GM21576 (cell line): ENCODE results near the gene CDC14A.

ENCODE experiments used
- ATAC-seq: cut with Tn5 transposase; IDR thresholded peaks from one replicate; pipeline ENCODE4 v1.9.1; 2021; ENCODE audit warnings: mild to moderate bottlenecking, moderate library complexity; ENCODE audit not compliant: unreplicated experiment

The CDC14A gene

DNA sequence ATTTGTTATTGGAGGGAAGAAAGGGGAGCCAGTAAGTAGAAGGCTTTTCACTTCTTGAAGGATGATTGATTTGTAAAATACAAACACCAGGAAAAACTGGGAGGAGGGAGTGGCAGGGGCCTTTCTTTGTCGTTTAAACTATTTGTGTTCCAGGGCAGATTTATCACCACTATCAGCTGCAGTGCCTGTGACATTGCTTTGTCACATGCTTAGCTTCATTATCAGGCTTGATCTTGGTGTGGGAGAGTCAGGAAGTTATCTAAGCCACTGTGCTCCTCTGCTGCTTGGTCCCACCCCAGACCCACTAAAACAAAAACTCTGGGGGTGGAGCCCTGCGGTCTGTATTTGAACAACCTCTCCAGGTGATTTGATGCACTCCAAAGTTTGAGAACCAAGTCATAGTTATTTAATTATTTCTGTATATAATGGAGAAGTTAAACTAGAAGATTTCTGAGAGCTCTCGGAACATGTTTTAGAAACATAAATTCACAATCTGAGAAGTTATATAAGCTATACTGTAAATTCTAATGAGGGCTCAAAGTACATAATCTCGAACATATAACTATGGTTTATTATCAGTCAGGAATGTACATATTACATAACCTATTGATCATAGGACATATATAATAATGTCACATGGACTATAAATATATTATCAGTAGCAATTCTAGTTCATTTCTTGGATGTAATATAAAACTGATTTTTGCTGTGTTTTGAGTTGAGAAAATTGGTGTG, 87.9 kb downstream of the CDC14A start:
- ATAC-seq = no peak

DNA sequence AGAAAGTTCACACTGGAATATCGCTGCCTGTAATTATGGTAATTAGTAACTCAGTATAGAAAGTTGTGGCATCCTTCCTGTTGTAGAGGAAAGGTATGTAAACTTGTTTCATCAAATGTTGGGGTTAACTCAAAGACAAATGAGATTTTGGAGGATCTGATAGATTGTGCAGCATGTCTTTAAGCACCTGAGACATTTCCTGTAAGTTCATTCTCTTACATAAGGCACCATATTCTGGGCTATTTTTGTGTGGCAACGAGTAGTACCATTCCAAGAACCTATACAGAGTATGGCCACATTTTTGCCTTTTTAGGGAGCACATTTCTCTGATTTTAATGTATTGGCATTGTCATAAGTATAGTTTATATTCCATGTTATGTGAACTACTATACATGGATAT, 88.8 kb downstream of the CDC14A start:
- ATAC-seq = no peak

DNA sequence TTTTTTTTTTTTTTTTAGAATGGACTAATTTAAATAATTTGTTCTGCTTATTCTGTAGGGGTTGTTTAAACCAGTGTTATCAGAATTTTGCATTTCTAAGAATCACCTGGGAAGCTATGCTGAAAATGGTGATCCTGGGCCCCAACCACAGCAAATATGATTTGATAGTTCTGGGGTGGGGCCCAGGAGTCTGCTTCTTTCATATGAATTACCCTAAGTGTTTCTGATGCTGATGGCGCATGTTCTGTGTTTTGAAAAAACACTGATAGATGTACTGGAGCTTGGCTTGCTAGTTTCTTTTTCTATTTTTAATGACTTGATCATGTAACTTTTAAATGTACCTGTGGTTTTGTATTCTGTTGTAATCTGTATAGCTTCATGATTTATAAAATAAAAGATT, 89.3 kb downstream of the CDC14A start:
- no peak for ATAC-seq

DNA sequence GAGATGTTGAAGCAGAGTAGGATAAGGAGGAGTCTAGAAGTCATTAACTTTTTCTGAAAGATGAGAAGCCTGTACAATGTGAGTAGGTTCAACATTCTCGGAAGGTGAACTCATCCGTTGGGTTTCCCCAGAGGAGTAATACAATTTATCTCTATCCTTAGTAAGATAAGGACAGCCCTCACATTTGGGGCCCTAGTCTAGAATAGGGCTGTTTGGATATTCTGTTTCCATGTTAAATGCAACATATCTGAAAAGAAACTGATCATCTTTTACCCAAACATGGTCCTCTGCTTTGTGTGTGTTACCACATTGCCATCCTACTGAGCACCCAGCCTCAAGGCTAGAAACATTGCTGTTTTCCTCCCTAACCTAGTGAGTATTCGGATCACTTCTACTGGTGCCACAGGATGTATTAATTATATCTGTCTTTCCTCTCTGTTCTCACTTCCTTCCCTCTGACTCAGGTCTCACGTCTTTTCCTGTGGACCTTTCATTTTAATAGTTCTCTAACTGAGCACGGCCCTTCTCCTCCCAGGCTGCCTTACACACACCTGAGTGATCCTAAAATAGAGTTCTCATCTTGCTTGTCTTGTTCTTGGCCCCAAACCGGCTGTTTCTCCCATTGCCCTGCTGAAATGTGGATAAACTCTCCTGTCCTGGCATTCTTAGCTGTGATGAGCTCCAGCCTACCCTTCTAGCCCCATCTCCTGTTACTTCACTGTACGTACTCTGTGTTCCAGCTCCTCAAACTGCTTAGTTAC, 91.7 kb downstream of the CDC14A start:
- peak; percentile 82 for ATAC-seq

DNA sequence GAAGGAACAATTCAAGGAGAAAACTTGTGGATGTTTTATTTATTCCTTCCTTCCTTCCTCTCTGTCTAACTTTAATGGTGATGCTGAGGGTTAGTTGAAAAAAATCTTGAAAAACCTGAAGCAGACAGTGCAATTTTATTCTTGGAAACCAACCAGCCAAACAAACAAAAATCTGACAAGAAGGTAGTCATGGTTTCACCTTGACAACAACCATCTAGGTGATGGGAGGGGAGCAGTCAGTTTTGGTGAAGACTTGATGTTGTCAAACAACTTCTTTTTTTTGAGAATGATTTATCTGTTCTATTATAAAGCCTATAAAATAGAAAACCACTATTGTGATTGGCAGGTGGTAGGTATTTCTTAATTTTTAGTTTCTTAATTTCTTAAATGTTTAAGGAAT, 93.3 kb downstream of the CDC14A start:
- no peak for ATAC-seq

DNA sequence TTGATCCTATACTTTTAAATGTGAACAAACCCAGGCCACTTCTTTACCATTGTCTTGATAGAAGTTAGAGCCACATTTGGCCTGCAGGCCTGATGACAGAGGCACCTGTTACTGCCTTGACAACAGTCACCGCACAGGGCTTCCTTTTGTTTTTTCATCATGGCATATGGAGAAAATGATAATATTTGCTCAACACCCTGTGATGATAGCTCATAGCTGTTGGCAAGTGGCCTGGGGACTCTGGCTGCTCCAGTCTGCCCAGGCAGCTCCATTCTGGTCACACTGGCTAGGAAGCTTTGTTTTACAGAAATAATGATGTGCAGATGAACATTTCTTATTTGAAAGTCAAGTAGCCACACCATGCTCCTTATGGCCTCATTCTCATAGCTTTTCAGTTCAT, 96.1 kb downstream of the CDC14A start:
- no peak for ATAC-seq

DNA sequence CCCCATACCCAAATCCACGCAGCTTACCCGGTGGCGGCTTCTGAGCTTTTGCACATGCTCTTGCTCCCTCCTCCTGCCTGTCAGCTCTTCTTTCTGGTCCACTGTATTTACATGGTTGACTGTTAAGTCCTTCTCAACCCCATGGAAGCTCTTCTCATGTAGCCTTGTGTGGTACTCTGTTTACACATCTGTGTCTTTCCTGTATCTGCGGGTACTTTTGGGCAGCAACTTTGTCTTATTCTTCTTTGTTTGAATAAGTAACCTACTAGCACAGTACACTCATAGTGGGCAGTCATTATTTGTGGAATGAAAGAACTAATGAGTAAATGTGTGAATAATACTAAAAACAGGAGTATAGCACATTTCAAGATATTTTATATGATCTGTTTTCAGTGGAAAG, 97.2 kb downstream of the CDC14A start:
- no peak for ATAC-seq

DNA sequence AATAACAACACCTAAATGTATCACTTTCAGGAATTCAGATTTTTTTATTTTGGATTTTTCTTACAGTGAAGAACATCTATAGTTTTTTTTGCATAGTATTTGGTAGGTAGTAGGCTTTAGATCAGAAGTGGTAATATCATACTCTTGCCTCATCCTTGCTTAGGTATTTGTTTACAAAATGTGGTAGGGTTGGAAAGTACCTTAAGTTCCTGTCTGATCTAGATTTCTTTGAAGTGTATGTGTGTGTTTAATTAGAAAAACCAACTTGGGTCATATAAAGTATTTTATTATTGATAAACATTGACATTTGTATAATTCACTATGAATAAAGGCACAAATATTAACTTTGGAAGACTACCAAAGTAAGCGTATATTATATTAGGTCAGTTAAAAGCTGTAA, 100.3 kb downstream of the CDC14A start:
- no peak for ATAC-seq

DNA sequence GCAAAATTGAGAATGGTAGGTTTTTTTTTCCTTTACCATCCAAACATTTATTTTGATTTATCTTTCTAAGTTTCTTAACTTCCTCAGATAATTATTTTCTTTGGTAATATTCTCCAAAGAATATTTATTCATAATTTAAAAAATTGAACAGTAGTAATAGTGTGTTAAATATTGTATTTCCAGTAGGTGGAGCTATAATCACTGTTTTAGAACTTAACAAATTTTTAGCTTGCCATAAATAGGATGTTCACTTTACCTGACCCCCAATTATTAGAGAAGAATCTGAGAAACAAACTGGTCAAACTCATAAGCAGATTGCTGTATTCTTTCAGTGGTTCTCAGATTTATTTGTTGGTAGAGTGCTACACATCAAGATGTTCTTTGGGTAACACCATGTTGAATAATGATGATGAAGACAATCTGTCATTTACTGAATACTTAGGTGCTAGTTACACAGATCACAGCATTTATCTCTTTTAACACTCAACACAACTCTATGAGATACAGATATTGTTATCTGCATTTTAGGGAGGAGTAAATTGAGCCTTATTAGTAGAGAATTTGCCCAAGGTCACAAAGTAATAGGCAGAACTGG, 103.3 kb downstream of the CDC14A start:
- no peak for ATAC-seq

DNA sequence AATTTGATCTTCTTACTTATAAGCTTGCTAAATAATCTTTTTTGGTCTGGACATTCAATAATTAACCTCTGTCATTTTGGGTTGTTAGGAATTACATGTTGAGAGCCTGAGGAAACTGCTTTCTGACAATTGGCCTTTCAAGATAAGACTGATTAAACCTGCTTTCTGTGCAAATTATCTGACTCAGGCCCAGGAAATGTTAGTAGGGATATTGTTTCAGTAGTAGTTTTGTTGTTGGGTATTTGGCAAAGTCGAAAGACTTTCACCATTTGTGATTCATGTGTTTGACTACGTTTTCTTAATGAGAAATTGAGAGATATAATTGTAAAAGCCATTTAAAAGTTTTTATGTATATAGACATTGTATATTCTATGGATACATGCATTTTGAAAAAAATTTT, 104.6 kb downstream of the CDC14A start:
- no peak for ATAC-seq

DNA sequence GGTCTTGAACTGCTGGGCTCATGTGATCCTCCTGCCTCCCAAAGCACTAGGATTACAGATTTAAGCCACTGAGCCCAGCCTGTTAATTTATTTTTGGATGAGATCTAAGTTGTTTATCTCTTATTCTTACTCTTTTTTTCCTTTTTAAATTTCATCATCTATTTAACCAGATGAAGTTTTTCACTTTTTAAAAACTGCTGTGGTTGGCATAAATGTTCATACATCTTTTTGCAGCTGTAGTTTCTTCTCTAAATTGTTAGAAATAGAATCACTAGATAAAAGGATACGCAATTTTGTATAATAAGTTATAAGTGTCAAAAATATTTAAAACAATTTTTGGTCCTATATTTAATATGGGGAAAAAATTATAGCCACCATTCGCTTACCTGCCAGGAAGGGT, 105.4 kb downstream of the CDC14A start:
- no peak for ATAC-seq

DNA sequence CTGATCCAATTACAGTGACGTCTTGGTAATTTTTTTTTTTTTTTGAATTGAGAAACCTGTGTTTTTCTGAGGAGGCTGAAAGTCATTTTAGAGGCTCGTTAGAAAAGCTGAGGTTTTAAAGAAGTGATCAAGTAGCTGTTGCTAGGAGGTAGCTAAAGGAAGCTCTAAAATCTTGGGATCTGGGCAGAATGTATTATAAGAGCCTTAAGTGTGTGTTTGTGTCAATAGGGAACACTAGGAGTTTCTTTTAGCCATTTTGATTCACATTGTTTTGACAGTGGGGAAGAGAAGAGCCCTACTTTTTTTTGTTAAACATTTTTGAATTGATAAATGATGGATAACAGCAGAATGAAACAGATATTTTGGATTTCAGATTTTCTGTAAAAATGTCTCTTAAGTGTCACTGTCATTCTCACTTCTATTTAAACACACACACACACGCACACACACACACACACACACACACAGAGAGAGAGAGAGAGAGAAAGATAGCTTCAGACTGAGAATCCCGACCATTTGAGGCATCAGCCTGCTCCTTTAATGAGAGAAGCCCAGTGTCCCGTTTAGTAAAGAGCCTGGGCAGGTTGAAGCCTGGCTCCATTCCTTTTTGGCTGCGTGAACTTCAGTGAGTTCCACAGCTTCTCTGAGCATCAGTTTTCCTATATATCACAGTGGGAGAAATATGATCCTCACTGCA, 106.5 kb downstream of the CDC14A start:
- ATAC-seq = no peak

DNA sequence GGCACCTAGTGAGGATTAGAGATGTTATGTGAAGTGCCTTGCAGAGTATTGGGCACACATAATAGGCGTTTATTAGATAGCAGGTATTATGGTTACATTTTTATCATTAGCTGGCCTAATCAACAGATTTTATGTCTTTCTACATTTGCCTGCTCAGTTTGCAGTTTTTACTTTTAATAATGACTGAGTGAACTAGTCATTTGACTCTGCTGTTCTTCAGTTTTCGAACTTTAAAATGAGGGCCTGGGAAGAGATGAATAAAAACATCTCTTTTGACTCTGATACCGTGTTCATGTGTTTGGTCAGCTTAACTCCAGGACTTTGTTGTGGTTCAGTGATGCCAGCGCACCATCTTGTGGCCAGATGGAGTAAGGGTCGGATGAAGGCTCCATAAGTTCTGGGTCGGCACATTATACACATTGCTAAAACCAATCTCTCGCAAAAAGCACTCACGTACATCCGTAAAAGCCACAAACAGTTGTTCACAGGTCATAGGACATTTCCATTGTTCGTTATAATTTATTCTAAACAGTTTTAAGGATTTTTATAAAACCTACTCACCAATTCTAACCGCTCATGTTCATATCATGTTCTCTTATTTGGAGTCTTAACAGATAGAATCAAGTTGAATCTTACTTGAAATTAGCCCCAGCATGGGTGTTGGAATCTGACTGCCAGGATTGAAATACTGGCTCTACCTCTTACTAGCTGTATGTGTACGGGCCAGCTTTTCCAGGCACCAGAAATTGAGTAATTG, 107.2 kb downstream of the CDC14A start:
- ATAC-seq = peak; percentile 79

DNA sequence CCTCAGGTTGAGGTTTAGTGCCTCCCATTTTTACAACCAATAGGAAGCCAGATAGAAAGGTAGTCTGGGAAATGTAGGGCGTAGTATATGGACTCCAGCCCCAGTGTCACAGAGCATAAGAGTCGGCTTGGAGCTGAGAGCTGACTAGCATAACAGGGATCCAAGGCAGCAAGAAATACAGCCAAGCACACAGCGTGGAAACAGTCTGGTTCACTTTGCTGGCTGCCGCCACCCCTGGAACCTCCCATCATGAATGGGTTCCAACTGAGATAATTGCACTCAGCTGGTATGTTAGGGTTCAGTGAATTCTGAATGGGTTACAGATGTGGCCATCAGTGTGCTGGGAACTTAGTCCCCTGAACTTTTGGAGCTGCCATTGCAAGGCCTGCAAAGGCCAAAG, 108.9 kb downstream of the CDC14A start:
- ATAC-seq = no peak

DNA sequence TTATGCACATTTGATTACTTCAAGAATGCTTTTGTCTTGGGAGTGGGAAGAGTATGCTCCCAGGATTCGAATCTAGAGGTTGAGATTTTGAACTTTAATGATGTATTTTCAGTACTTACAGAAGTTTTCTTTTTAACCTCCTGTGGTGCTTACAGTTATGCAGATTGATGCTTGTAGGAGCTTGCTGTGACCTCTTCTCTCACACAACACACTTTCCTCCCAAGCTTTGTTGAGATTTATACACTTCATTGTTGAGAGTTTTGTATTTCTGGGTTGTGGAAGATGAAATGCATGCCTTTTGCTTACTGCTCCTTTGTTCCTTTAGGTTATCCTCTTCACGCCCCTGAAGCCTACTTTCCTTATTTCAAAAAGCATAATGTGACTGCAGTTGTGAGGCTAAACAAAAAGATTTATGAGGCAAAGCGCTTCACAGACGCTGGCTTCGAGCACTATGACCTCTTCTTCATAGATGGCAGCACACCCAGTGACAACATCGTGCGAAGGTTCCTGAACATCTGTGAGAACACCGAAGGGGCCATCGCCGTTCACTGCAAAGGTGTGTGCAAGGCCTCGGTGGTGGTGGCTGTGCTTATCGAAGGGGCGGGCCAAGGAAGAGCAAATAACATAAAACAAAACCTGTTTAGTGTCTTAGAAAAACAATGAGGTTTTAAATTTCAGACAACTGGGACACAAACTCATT, 110.2 kb downstream of the CDC14A start:
- no peak for ATAC-seq

DNA sequence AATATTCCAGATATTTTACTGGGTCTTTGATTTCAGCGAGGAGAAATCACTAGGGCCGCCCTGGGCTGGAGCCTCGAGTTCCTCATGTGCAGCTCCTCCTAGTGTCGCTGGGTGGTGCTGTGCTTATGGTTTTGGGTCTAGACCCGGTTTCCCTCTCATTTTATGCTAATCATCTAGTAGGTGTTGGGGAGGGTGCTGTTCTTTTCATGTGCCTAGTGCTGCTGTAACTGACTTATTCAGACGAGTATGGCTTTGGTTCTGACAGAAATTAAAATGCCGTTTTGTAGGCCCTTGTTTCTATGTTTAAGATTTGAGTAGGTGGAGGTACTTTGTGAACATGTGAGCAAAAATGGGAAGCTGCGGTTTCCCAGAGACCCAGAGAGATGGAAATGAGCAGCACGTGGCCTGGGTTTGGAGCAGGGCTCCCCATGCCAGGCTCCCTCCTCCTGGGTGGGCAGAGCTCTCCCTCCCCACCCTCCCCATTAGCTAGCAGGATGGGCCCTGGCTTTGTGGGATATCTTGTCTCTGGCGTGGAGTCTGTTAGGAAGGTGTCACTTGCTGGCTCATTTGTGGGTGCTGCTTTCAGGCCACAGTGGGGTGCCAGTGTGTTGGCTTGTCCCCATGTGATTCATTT, 111.6 kb downstream of the CDC14A start:
- peak; percentile 90 for ATAC-seq

DNA sequence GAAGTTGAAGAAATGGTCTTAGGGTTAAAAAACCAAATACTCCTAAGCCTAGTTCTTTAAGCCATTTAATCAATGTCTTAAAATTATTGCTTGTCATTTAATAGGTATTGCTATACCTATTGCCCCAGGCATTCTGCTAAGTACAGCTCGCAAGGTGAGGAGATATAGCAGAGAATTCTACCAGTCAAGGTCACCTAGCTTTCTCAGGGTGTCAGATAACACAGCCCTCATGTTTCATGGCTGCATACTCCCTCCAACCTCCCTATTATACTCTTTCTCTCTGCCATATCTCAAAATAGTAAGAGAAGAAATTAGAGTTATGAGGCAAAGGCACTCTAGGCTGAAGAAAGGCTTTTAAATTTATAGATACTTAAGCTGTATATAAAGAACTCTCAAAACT, 117.3 kb downstream of the CDC14A start:
- no peak for ATAC-seq

DNA sequence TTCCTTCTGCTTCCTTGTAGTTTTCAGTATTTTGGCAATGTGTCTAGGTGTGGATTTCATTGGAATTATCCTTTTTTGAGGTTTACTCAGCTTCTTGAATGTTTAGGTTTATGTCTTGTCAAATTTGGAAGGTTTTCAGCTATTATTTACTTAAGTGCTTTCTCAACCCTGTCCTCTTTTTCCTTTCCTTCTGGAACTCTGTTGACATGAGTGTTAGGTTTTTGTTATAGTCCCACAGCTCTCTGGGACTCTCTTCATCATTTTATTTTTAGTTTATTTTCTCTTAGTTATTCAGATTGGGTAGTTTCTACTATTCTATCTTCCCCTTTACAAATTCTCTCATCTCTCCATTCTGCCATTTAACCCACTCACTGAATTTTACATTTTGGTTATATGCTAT, 122.5 kb downstream of the CDC14A start:
- ATAC-seq = no peak

DNA sequence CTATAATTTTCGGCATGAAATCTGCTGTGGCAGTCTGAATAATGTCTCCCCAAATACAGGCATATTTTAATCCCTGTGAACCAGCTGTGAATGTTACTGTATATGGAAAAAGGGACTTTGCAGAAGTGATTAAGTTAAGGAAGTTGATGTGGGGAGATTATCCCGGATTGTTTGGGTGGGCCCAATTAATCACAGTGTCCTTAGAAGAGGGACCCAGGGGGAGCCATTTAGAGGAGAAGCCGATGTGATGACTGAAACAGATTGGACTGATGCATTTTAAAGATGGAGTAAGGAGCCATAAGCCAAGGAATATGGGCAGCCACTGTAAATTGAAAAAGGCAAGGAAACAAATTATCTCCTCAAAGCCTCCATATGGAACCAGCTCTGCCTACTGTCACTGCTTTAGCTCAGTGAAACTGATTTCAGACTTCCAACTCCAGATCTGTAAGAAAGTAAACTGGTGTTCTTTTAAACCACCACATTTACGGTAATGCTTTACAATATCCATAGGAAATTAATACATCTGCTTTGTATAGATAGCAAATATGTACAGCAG, 124.5 kb downstream of the CDC14A start:
- ATAC-seq = no peak
